ENCODE data around the gene AGTR1.

DNA sequence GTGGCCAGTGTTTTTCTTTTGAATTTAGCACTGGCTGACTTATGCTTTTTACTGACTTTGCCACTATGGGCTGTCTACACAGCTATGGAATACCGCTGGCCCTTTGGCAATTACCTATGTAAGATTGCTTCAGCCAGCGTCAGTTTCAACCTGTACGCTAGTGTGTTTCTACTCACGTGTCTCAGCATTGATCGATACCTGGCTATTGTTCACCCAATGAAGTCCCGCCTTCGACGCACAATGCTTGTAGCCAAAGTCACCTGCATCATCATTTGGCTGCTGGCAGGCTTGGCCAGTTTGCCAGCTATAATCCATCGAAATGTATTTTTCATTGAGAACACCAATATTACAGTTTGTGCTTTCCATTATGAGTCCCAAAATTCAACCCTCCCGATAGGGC lies 43.5 kb downstream of the AGTR1 start:
- TF ChIP-seq POLR2A (IDR thresholded peaks at IDR 0.05; ENCODE audit: low read depth, low read length): no peak
- TF ChIP-seq TAF1 (IDR thresholded peaks at IDR 0.05; ENCODE audit: borderline replicate concordance, low read depth, low read length): no peak
- TF ChIP-seq POLR2AphosphoS5 (IDR thresholded peaks at IDR 0.05; ENCODE audit: low read depth, low read length): no peak

Measured in GM12892 (cell line).